NCI-H2227 (cell line): Measurements from ENCODE around the gene CISD2.
"Not testable (repeated sequence)": the region's sequence is repeated elsewhere in the genome, so short reads cannot be mapped to it uniquely, and the experiment has no call there.

Source experiments
- DNase-seq: peaks from one replicate; lab custom pipeline; 2025; ENCODE audit not compliant: unreplicated experiment; lab: John Stamatoyannopoulos, UW

CISD2 gene

DNA sequence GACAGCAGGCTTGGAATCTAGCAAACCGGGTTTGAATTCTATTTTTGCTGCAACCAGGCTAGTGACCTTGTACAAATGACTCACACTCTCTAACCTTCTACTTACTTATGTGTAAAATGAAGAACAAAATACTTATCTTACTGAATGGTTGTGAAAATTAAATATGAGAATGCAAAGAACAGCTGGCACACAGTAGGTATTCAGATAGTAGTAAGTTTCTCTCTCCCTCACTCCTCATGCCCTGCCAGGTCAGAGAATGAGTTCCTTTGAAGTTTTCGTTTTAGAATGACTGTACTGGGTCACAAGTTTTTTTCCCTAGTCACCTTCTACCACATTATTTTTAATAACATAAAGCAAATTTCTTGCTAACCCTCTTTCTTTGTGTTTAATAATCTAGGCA lies 33.0 kb downstream of the CISD2 start:
- no peak for DNase-seq

DNA sequence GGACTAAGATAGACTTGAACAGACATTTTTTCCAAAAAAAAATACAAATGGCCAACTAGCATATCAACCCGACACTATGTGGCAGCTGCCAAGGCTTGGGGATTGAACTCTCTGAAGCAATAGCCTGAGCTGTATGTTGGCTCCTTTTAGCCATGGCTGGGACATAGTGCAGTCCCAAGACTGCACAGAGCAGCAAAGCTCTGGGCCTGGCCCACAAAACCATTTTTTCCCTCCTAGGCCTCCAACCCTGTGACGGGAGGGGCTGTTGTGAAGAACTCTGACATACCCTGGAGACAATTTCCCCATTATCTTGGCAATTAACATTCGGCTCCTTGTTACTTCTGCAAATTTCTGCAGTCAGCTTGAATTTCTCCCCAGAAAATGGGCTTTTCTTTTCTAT lies 50.1 kb downstream of the CISD2 start:
- no peak for DNase-seq

- DNase-seq = not testable (repeated sequence)
Observed at GRCh38 chr4:102919697-102920096, 50.9 kb downstream of the CISD2 start.

DNA sequence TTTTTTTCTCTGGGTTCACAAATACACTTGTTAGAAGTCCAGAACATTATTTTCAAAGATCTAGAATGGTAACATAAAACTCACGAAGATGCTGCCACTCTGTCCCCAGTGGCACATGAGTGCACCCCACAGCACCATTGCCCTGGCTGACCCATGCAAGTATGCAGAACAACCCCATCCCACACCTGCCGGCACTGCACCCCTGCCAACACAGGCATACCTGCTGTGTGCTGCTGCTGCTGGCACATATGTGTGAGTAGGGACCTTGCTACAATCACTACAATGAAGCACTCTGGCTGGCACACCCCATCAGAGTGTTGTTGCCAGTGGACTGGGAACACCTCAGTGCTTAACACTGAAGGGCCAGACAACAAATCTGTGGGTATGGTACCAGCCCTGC lies 66.9 kb downstream of the CISD2 start:
- no peak for DNase-seq

- DNase-seq = not testable (repeated sequence)
Observed at GRCh38 chr4:102938063-102938462, 69.3 kb downstream of the CISD2 start.
